ELR (cell line): ENCODE data around the gene SMIM29.
A peak's percentile ranks its signal among the peaks of the same experiment; 100 is the strongest.
"Not testable (repeated sequence)": the region's sequence is repeated elsewhere in the genome, so short reads cannot be mapped to it uniquely, and the experiment has no call there.

Experiments used
- DNase-seq: peaks from one replicate; pipeline ENCODE4 v3.0.0-alpha.2; 2015; ENCODE audit warnings: low read depth

The SMIM29 gene

GRCh38 chr6:34248727-34249468 is at the start of gene SMIM29:
TSS of gene SMIM29 (minus strand) at chr6:34249006. CDS start at chr6:34247791, 1,215 bp downstream.
- DNase-seq, result peak; percentile 97

GRCh38 chr6:34295721-34296120 is 46.9 kb upstream of the SMIM29 start:
- DNase-seq, result peak; percentile 21

GRCh38 chr6:34292954-34293353 is 44.1 kb upstream of the SMIM29 start:
- no peak for DNase-seq

GRCh38 chr6:34289137-34289536 is 40.3 kb upstream of the SMIM29 start:
- DNase-seq, result no peak

- no peak for DNase-seq
Measured at GRCh38 chr6:34288581-34288980, 39.8 kb upstream of the SMIM29 start.

- no peak for DNase-seq
Measured at GRCh38 chr6:34285448-34286164, 36.8 kb upstream of the SMIM29 start.

GRCh38 chr6:34284563-34285447 is 36.0 kb upstream of the SMIM29 start:
- DNase-seq, result no peak

GRCh38 chr6:34281702-34282334 is 33.0 kb upstream of the SMIM29 start:
- no peak for DNase-seq

GRCh38 chr6:34280216-34280615 is 31.4 kb upstream of the SMIM29 start:
- no peak for DNase-seq

- no peak for DNase-seq
Measured at GRCh38 chr6:34278833-34279232, 30.0 kb upstream of the SMIM29 start.

GRCh38 chr6:34277763-34278112 is 28.9 kb upstream of the SMIM29 start:
- no peak for DNase-seq

GRCh38 chr6:34276881-34277762 is 28.3 kb upstream of the SMIM29 start:
- DNase-seq, result no peak

GRCh38 chr6:34276191-34276590 is 27.4 kb upstream of the SMIM29 start:
- no peak for DNase-seq

GRCh38 chr6:34275128-34275804 is 26.5 kb upstream of the SMIM29 start:
- DNase-seq, result no peak

GRCh38 chr6:34274129-34274528 is 25.3 kb upstream of the SMIM29 start:
- no peak for DNase-seq

GRCh38 chr6:34273242-34273805 is 24.5 kb upstream of the SMIM29 start:
- DNase-seq, result no peak

GRCh38 chr6:34272013-34272926 is 23.5 kb upstream of the SMIM29 start:
- DNase-seq, result peak; percentile 13

- DNase-seq, result not testable (repeated sequence)
Measured at GRCh38 chr6:34269658-34270341, 21.0 kb upstream of the SMIM29 start.
